ENCODE measurements around the gene FAM184A.
"Not testable (repeated sequence)": the region's sequence is repeated elsewhere in the genome, so short reads cannot be mapped to it uniquely, and the experiment has no call there.

Gene FAM184A, protein sequence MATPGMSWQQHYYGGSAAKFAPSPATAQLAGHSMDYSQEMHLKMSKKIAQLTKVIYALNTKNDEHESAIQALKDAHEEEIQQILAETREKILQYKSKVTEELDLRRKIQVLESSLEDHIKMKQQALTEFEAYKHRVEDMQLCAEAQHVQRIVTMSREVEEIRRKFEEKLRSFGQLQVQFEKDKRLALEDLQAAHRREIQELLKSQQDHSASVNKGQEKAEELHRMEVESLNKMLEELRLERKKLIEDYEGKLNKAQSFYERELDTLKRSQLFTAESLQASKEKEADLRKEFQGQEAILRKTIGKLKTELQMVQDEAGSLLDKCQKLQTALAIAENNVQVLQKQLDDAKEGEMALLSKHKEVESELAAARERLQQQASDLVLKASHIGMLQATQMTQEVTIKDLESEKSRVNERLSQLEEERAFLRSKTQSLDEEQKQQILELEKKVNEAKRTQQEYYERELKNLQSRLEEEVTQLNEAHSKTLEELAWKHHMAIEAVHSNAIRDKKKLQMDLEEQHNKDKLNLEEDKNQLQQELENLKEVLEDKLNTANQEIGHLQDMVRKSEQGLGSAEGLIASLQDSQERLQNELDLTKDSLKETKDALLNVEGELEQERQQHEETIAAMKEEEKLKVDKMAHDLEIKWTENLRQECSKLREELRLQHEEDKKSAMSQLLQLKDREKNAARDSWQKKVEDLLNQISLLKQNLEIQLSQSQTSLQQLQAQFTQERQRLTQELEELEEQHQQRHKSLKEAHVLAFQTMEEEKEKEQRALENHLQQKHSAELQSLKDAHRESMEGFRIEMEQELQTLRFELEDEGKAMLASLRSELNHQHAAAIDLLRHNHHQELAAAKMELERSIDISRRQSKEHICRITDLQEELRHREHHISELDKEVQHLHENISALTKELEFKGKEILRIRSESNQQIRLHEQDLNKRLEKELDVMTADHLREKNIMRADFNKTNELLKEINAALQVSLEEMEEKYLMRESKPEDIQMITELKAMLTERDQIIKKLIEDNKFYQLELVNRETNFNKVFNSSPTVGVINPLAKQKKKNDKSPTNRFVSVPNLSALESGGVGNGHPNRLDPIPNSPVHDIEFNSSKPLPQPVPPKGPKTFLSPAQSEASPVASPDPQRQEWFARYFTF

DNA sequence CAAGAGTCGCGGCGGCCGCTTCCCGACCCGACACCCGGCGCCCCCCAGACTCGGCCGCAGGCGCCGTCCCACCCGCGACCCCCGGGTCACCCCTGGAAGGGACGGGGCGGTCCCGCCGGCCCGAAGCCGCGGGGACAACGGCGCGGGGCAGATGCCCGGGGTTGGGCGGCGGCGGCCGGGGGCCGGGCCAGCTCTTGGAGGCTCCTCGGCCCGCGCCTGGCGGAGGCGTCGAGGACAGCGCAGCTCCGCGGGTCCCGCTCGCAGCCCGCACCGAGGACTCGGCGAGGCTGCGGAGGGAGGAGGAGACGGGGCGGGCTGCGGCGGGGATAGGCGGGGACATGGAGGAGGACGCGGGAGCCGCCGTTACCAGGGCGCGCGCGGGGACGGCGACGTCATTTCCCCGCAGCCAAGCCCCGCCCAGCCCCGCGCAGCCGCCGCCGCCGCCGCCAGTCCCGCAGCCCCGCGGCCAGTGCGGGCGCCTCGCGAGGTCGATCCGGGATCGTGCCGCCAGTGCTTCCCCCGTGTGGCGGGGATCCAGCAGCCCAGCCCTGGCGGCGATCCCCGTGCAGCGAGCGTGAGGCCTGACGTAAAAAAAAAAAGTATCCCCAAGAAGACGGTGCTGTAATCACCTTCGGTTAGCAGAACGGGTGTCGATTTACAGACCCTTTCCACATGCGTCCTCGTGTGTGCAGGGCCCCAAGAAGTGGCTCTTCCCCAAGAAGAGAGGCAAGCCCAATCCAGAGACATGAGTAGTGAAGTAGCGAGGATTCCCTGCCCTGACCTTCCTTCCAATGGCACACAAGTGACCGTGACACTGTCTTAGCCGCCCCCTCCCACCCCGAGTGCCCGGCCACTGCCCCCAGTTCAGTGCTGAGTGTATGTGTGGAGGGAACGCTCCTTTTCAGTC lies at the start of gene FAM184A:
FAM184A (minus strand) TSS at position 289 of the 907 bp plus-strand sequence. CDS start 365 bp downstream, outside the sequence.
- no peak for DNase-seq

DNA sequence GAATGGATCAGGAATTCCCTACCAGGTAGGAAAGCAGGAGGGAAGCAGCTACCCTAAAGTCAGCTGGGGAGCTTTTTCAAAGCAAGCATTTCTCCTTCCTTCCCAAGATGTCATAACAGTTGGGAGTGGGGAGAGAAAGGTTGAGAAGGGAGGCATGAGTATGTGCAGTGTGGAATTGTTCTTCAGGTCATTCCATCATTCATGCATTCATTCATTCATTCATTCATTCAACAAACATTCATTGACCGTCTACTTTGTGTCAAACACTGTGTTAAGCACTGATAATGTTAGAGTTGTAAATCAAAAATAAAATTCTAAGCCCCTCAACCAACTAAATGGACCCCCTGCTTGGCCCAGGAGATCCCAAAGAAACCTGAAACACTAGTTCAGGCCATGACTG lies 49.2 kb upstream of the FAM184A start:
- DNase-seq = no peak

DNA sequence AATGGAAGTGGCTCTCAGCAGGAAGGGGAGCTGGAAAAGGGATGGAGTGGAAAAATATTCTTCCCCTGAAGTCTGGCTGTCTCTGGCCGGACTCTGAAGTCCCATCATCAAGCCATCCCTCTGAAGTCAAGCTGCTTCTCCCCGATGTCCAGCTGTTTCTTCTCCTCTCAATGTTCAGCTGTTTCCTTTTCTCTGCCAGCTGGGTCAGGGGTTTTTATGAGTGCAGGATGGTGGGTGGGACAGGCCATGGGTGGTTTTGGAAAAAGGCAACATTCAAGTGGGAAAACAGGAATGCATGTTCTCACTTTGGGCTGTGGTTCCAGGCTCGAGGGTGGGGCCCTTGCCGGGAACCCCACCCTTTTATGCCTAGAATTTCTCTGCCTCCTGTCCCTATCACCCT lies 48.4 kb upstream of the FAM184A start:
- no peak for DNase-seq

DNA sequence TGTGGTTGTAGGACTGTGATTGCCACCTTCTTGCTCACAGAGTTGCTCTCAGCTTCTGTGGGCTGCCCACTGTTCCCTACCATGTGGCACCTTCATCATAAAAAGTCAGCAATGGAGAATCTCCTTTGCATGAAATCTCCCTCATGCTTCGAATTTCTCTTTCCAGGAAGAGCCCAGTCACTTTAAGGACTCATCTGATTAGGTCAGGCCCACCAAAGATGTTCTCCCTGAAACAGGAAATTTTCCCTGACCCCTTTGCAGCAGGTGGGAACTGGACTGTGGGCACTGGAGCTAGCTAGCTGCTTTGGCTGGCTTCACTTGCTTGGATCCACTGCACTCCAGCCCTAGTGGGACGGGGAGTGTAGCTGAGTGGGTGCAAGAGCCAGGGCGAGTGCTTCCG lies 47.7 kb upstream of the FAM184A start:
- no peak for DNase-seq

DNA sequence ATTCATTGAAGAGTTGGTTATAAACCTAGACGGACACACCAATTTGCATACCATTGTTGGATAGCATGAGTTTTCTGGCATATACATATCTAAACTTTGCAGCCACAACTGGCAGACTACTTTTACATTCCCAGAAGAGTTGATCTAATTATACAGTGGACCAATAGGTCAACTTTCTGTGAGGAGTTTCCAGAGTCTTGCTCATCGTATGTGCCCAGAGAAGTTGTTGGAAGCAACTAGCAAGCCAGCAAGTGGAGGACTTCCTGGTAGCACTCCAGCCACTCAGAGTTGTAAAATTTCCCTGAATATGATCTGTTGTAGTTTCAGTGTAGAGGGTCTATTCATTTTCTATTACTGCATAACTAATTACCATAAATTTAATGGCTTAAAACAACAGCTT lies 47.1 kb upstream of the FAM184A start:
- no peak for DNase-seq

DNA sequence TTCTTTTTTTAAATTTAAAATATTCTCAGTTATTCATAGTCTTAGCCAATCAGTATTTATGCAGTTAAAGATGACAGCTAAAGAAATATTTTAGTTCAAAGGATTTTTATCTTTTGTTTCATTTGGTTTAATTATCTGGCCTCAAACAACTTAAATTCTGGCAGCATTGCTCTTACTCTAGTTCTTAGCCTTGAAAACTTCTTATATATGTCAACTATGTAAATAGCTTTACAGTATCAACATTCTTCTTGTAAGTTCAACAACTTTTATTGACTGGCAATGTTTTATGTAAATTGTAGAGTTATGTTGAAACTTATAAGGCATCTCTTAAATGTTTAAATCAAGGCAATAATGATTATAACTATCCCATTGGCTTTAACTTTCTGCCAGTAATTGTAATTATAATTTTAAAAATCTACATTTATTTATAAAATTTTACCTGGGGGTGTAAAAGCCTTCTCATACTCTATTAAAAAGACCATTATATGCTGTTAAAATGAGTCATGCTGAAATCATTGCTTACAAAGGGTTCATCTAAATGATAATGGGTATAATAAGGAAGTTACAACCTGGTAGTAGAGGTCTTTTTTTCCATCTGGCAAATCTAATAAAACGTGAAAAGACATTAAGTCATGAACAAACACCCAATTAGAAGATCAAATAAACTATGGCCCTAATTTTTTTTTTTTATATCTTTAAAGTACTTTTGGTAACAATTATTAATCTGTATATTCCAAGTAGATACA lies 45.8 kb upstream of the FAM184A start:
- DNase-seq = no peak

DNA sequence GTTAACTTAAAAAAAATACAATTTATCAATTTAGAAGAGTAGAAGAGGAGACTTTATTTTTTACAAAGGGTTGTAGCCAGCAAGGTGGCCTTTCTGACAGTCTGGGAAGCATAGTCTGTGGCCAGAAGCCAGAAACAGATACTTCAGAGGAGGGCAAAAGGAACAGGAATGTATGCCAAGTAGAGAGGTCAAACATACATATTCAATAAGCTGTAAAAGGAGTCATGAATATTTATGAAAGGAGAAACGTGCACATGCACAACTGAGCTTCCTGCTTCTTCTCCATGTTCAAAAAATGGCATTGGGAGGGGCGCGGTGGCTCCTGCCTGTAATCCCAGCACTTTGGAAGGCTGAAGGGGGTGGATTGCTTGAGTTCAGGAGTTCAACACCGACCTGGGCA lies 43.9 kb upstream of the FAM184A start:
- no peak for DNase-seq

DNA sequence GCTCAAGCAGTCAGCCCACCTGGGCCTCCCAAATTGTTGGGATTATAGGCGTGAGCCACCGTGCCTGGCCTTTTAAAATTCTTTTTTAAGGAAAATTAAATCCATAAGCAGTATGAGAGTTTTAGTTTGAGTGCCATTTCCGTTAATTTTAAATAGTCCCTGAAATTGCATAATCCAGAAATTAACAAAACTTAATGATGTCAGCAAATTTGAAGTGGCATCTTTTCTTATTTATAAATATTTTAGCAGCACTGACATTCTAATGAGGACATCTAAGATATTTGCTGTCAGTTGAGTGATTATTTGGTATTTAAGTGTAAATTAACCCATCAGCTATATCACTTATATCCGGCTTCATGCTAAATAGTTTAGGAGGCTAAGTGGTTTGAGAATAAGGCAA lies 42.9 kb upstream of the FAM184A start:
- no peak for DNase-seq

DNA sequence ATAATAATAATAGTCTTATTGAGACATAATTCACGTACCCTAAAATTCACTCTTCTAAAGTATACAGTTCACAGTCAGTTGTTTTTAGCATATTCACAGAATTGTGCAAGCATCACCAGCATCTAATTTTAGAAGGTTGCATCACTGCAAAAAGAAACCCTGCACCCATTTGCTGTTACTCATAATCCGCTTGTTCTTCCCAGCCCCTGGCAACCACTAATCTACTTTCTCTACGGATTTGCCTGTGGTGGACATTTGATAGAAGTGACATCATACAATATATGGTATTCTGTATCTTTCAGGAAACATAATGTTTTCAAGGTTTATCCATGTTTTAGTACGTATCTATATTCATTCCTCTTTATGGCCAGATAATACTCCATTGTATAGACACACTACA lies 41.5 kb upstream of the FAM184A start:
- DNase-seq = no peak

DNA sequence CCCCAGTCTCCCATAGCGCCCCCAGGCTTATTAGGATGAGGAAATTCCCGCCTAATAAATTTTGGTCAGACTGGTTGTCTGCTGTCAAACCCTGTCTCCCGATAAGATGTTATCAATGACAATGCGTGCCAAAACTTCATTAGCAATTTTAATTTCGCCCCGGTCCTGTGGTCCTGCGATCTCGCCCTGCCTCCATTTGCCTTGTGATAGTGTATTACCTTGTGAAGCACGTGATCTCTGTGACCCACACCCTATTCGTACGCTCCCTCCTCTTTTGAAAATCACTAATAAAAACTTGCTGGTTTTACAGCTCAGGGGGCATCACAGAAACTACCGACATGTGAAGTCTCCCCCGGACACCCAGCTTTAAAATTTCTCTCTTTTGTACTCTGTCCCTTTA lies 40.6 kb upstream of the FAM184A start:
- DNase-seq = not testable (repeated sequence)

DNA sequence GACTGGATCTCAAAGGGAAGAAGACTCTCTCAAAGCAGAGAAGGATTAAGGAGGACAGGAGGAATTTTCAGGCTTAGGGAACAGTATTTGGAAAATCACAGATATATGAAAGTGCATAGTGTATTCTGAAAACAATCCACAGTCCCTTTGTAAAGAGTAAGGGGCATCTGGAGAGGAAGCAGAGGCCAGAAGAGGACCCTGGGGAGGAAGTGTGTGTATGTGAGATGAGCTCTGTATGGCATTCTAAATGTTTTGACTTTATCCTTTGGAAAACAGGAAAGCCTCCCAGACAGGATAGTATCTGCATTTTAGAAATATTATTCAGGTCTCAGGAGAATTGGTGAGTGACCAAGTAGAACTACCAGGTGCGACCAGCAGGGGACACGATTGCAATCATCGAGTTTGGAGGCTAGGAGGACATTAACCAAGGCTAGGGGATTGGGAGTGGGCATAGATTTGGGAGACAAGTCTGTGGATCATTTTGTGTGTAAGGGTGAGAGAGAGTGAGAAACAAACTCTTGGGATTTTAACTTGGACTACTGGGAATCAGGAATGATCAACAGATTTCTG lies 38.3 kb upstream of the FAM184A start:
- no peak for DNase-seq

DNA sequence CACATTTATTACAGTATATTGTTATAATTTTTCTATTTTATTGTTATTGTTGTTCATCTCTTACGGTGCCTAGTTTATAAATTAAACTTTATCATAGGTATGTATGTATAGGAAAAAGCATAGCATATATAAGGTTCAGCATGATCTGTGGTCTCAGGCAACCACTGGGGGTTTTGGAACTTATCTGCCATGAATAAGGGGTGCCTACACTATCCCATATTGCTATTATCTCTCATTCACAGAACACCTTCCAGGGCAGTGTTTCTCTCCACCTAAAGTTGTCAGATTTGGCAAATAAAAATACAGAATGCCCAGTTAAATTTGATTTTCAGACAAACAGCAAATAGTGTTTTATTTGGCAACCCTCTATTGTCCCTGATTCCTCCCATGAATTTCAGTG lies 35.5 kb upstream of the FAM184A start:
- no peak for DNase-seq

DNA sequence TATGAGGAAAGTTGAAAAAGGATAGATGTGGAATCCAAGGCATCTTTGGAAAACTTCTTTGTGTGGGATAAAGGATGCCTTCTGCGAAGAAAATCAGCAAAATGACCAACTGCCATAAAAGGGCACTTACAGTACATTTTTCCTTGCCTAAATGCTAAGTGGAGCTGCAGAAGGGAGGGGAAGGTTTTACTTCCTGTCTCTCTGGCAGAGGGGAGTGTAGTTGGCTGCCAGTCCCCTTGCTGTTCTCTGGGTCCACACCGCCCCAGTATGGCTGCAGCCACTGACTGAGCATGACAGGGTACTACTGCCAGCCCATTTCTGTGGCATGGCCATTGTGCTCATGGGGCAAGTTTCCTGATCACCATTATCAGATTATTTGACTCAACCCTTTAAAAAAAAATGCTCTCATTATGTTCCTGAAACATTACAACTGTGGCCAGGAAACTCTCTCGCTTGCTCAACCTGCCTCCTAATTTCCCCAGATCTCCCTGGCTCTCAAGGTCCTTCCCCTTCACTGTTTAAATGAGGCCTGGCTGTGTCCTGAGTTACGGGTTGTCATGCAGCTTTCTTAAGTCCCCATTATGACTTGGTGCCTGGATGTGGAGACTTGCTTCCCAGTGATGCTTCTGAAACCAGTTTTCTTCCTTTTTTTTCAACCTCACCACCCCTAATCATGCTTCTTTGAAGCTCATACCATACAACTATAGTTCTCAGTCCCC lies 34.5 kb upstream of the FAM184A start:
- no peak for DNase-seq

DNA sequence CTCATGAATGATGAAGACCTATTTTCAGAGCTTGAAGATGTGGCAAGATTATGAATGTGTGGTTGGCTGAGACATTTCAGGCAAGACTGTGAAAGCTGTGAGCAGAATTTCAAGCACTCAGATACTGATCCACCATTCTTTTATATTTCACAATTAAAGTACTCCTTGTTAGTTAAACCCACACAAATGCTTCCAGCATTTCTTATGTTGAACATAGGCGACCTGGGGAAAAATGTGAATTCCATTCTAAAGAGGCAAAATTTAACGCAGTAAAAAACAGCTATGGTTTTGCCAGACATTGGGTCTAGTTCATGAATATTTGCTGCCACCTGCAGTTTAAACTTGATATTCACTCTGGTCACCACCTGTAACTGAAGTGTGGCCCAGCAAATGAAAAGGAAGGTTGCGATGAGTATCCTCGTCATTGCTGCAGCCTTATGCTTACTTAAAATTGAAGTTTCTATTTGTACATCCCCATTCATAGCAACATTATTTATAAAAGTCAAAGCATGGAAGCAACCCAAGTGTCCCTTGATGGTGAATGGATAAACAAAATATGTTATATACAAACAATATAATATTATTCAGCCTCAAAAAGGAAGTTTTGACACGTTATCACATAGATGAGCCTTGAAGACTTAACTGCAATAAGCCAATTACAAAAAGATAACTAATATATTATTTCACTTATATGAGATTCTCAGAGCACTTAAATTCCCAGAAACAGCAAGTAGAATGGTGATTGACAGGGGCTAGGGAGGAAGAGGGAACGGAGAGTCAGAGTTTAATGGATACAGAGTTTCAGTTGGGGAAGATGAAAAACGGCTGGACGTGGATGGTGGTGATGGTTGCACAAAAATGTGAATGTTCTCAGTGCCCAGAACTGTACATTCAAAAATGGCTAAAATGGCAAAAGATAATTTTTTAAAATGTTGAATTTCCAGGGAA lies 32.4 kb upstream of the FAM184A start:
- DNase-seq = no peak

DNA sequence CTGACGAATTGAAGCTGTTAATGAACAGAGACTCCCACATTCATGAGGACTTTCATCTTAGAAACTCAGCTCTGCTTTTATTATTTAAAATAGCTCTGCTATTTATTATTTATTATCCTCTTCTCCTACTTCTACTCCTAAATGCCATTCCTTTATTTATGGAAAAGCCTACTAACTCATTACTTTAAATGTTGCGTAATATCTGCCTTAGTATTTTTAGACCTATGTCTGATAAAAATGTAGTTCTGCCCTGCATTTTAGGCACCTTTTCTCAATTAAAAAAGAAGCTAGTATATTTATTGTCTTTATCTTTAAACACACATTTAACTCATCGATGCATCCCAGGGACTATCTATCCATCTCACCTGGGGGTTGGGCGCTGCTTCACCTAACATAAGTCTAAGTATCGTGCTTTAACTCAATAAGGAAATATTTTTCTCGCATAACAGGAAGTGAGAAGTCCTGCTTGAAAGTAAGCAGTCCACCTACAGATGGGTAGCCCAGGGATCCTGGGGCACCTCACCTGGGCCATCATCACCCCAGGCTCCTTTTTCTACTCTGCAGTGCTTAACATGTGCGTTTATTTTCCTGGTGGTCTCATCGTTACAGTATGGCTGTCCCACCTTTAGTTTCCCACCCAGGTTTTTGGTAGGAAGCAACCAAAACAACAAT lies 31.3 kb upstream of the FAM184A start:
- no peak for DNase-seq

DNA sequence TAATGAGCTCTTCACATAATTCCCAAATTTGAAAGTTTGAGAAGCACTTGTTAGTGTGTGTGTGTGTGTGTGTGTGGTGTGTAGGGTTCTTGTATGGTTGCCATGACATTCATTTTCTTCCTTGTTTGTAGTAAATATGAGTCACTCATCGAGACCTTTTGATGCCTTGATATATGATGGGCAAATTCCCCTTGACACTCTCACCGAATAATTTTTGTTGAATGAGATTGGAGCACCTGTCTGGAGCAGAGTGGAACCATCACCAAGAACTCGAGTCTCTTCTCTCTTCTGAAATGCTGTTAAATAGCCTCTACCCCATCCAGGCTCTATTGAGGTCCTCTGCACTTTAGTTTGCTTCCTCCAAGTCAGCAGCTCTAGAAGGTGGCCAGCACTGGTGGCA lies 29.6 kb upstream of the FAM184A start:
- DNase-seq = no peak

DNA sequence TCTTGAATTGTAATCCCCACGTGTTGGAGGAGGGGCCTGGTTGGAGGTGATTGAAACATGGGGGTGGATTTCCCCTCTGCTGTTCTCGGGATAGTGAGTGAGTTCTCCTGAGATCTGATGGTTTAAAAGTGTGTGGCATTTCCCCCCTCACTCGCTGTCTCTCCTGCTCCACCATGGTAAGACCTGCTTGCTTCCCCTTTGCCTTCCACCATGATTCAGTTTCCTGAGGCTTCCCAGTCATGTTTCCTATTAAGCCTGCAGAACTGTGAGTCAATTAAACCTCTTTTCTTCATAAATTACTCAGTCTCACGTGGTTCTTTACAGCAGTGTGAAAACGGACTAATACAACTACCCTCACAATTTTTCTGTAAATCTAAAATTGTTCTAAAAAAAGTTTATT lies 26.8 kb upstream of the FAM184A start:
- DNase-seq = no peak

DNA sequence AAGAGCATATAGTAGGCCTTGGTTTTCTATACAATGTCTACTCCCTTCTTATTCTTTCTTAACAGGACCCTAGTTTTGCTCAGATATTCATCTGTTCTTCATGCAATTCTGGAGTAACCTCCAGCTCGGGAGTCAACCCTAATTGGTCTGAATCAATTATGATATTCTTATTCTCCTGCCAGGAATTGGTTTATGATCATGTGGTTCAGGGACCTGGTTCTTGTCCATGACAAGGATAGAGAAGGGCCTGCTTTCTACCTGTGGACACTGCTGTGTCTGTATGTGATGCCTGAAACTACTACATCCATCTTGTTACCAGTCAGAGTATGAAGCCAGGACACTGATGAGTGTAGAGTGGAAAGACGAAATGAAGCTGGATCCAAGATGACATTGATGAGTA lies 24.4 kb upstream of the FAM184A start:
- no peak for DNase-seq

DNA sequence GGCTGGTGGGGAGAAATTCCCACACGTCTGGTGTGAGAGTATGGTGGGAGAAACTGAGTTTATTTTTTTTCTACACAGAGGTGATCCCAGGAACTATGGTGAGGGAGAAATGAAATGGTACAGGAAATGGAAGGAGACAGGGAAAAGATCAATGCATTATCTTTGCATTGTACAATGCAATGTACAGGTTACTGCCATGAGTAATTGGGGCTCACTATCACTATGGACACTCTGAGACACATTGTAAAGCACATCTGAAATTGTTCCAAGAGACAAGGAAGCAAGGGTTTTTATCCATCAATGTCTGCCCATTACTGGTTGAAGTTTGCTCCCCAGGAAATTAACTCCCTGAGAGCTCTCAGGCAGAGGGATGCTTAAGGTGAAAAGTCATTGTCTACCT lies 21.7 kb upstream of the FAM184A start:
- no peak for DNase-seq

Data from DMS153 (cell line).